ENCODE measurements around the gene ABLIM2. TPM values are rescaled to one million over a fixed set of nuclear protein-coding genes. Genes with fewer than 3 reads are reported as not detected.

Gene ABLIM2
- total RNA-seq, 4 donors from 2014 or later, result 9.2 to 24.0 (median 12.3) TPM

- no peaks in the 10 kb centered on the region for H3K9me3 ChIP-seq
- peaks cover 7 to 8% of the 10 kb centered on the region in 2 donors for H3K4me1 ChIP-seq
- H3K36me3 ChIP-seq, result peaks cover 7 to 10% of the 10 kb centered on the region in 2 donors
- DNase-seq, result no peak
- intact Hi-C loops (cut with DNase I), result no loop called here
- H3K27ac ChIP-seq, result no peak overlapping the region
- 87 to 90% methylated on average over 14 to 15 of the region's 15 CpGs for WGBS, 2 donors
- TF ChIP-seq POLR2A (IDR thresholded peaks at IDR 0.05), result no peak
- no peak for TF ChIP-seq CTCF (IDR thresholded peaks at IDR 0.05)
- no peak overlapping the region for H3K4me3 ChIP-seq (replicated peaks in 1 of 3)
- no peaks in the 10 kb centered on the region for H3K27me3 ChIP-seq
These were observed 156.9 kb downstream of the ABLIM2 start for GRCh38 chr4:8001564-8002355.

DNA sequence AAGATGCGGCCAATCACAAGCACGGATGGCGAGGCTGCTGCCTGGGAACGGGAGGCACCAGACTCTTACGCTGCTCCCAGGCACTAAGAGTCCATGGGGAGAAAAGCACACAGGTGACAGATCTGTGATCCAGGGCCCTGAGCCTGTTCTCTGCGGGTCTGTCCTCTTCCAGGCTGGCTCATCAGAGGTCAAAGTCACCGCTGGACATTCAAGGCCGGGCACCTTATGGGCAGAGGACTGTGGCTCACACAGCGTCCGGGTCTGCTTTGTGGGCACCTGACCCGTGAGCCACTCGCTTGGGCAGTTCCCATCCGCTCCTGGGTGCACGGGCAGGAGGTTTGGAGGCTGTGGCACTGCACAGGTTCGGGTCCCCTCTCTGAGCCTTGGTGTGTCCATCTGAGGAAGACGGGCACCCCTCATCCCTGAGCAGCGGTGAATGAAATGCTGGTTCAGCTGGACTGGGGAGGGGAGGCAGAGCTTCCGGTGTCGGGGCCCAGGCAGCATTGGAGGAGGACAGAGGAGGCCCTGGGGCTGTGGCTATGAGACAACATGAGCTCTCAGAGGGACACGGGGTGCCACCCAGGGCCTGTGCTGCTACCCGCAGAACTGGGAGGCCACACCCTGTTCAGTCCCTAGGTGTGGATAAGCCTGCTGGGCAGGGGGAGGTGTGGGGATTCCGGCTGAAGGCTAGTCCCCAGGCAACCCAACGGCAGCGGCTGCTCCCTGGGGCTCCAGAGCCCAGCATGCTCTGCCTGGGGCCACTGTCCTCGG is 157.7 kb downstream of the ABLIM2 start:
- H3K4me1 ChIP-seq, result no peaks in the 10 kb centered on the region
- no peaks in the 10 kb centered on the region for H3K9me3 ChIP-seq
- WGBS, 2 donors, result 94 to 97% methylated on average over 10 to 16 of the region's 25 CpGs
- H3K27me3 ChIP-seq, result no peaks in the 10 kb centered on the region
- no peak for TF ChIP-seq CTCF (IDR thresholded peaks at IDR 0.05)
- no peak for TF ChIP-seq POLR2A (IDR thresholded peaks at IDR 0.05)
- intact Hi-C loops (cut with DNase I), result no loop called here
- H3K4me3 ChIP-seq (replicated peaks in 1 of 3), result no peak overlapping the region
- DNase-seq, result no peak
- H3K36me3 ChIP-seq, result peaks cover 7 to 10% of the 10 kb centered on the region in 2 donors
- no peak overlapping the region for H3K27ac ChIP-seq

DNA sequence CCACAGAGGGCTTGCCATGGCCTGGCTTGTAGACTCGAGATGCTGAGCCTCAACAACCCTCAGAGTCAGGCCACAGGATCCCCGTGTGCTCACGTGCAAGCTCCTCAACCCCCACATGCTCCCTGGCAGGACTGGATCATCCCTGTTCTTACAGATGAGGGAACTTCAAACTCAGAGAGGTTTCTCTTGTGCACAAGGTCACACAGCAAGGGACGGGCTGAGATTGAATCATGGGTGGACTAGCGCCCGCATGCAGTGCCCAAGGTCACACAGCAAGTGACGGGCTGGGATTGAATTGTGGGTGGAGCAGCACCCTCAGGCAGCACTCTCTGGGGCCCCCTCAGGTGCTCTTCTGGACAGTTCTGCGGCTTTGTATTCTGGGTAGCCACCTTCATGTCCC is 158.4 kb downstream of the ABLIM2 start:
- DNase-seq, result no peak
- no peaks in the 10 kb centered on the region for H3K9me3 ChIP-seq
- H3K27me3 ChIP-seq, result no peaks in the 10 kb centered on the region
- no peak overlapping the region for H3K4me3 ChIP-seq (replicated peaks in 1 of 3)
- 93 to 96% methylated on average over 8 of the region's 8 CpGs for WGBS, 2 donors
- H3K4me1 ChIP-seq, result no peaks in the 10 kb centered on the region
- intact Hi-C loops (cut with DNase I), result no loop called here
- no peak overlapping the region for H3K27ac ChIP-seq
- H3K36me3 ChIP-seq, result peaks cover 6 to 7% of the 10 kb centered on the region in 2 donors
- no peak for TF ChIP-seq CTCF (IDR thresholded peaks at IDR 0.05)
- TF ChIP-seq POLR2A (IDR thresholded peaks at IDR 0.05), result no peak

DNA sequence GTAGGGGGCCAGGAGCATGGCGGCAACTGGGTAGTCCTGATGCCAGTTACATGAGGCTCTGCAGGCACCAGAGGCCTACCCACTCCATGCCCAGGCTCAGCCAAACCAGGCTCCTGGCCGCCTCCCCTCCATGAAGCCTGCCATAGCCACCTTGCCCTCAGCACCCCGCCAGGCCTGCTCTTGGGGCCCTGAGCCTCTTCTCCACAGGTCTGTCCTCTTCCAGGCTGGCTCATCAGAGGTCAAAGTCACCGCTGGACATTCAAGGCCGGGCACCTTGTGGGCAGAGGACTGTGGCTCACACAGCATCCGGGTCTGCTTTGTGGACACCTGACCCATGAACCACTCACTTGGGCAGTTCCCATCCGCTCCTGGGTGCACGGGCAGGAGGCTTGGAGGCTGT is 158.9 kb downstream of the ABLIM2 start:
- Histone ChIP-seq H3K27me3 (no peaks in the 10 kb centered on the region), H3K9me3 (no peaks in the 10 kb centered on the region), H3K36me3 (peaks cover under 1 to 3% of the 10 kb centered on the region in 2 donors), H3K4me3 (replicated peaks in 1 of 3) (no peak overlapping the region), H3K4me1 (no peaks in the 10 kb centered on the region), H3K27ac (no peak overlapping the region)
- no peak for TF ChIP-seq CTCF (IDR thresholded peaks at IDR 0.05)
- TF ChIP-seq POLR2A (IDR thresholded peaks at IDR 0.05), result no peak
- no peak for DNase-seq
- 96 to 100% methylated on average over 4 to 8 of the region's 8 CpGs for WGBS, 2 donors
- intact Hi-C loops (cut with DNase I), result no loop called here

DNA sequence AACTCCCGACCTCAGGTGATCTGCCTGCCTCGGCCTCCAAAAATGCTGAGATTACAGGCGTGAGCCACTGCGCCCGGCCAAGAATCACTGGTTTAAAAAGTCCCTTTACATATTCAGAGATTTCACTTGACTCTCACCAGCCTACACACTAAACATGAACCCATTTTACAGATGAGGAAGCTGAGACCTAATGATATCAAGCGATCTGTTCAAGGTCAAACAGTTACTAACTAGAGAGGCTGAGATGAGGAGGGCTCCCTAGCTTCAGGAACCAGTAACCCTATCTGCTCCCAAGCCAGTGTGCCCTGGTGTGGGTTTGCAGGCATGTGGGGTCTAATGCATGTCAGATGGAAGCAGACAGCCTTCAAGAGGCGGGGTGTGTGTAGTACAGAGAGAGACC is 159.3 kb downstream of the ABLIM2 start:
- Histone ChIP-seq H3K27me3 (no peaks in the 10 kb centered on the region), H3K9me3 (no peaks in the 10 kb centered on the region), H3K36me3 (no peaks in the 10 kb centered on the region), H3K4me1 (no peaks in the 10 kb centered on the region), H3K27ac (no peak overlapping the region), H3K4me3 (replicated peaks in 1 of 3) (no peak overlapping the region)
- 92 to 98% methylated on average over 7 of the region's 7 CpGs for WGBS, 2 donors
- intact Hi-C loops (cut with DNase I), result no loop called here
- no peak for TF ChIP-seq POLR2A (IDR thresholded peaks at IDR 0.05)
- DNase-seq, result no peak
